ENCODE data around the gene FAM209A. TPM values are rescaled to one million over a fixed set of nuclear protein-coding genes. Genes with fewer than 3 reads are reported as not detected.

The FAM209A gene
- total and polyA plus RNA-seq, 10 donors: 0.59 to 4.3 (median 2.0) TPM; not detected in 1

- H3K36me3 ChIP-seq: peaks cover 6 to 92% (median 82%) of the 10 kb centered on the region in 6 donors
- WGBS, 5 donors: 89 to 95% (median 92%) methylated on average over 8 of the region's 8 CpGs
- H3K27ac ChIP-seq: no peak overlapping the region
- DNase-seq: peak; percentile 31
- no peaks in the 10 kb centered on the region for H3K4me1 ChIP-seq
- intact Hi-C loops (cut with DNase I; ENCODE audit: low total_unique reads): no loop called here
- H3K9me3 ChIP-seq: peaks cover 8 to 49% (median 45%) of the 10 kb centered on the region in 8 donors
- TF ChIP-seq CTCF (IDR thresholded peaks at IDR 0.05 in 8 of 11, conservative IDR thresholded peaks at IDR 0.05 in 3 of 11) (no peak), POLR2A (IDR thresholded peaks at IDR 0.05) (no peak), POLR2AphosphoS5 (IDR thresholded peaks at IDR 0.05) (no peak)
- no peak overlapping the region for H3K4me3 ChIP-seq
- no peaks in the 10 kb centered on the region for H3K27me3 ChIP-seq (replicated peaks in 1 of 7)
Measured at GRCh38 chr20:56517641-56518040, 6.9 kb upstream of the FAM209A start.

- intact Hi-C loops (cut with DNase I; ENCODE audit: low total_unique reads): no loop called here
- 97 to 100% (median 99%) methylated on average over 12 to 14 of the region's 14 CpGs for WGBS, 5 donors
- Histone ChIP-seq H3K36me3 (peaks cover 6 to 87% (median 77%) of the 10 kb centered on the region in 6 donors), H3K9me3 (peaks cover 8 to 49% (median 45%) of the 10 kb centered on the region in 8 donors), H3K27me3 (replicated peaks in 1 of 7) (no peaks in the 10 kb centered on the region), H3K4me3 (no peak overlapping the region), H3K27ac (no peak overlapping the region), H3K4me1 (no peaks in the 10 kb centered on the region)
- TF ChIP-seq POLR2AphosphoS5 (IDR thresholded peaks at IDR 0.05) (peak in 1 of 3 donors; percentile 15), CTCF (IDR thresholded peaks at IDR 0.05 in 8 of 11, conservative IDR thresholded peaks at IDR 0.05 in 3 of 11) (no peak), POLR2A (IDR thresholded peaks at IDR 0.05) (no peak)
- peak; percentile 46 for DNase-seq
Measured at GRCh38 chr20:56518126-56518525, 6.4 kb upstream of the FAM209A start.

- Histone ChIP-seq H3K27ac (no peak overlapping the region), H3K4me1 (no peaks in the 10 kb centered on the region), H3K9me3 (peaks cover 8 to 49% (median 45%) of the 10 kb centered on the region in 8 donors), H3K4me3 (no peak overlapping the region), H3K27me3 (replicated peaks in 1 of 7) (no peaks in the 10 kb centered on the region), H3K36me3 (peaks cover 6 to 80% (median 70%) of the 10 kb centered on the region in 6 donors)
- no peak for TF ChIP-seq CTCF (IDR thresholded peaks at IDR 0.05 in 8 of 11, conservative IDR thresholded peaks at IDR 0.05 in 3 of 11)
- TF ChIP-seq POLR2A (IDR thresholded peaks at IDR 0.05): no peak
- intact Hi-C loops (cut with DNase I; ENCODE audit: low total_unique reads): no loop called here
- 94 to 98% (median 97%) methylated on average over 10 of the region's 10 CpGs for WGBS, 5 donors
- peak; percentile 27 for DNase-seq
Measured at GRCh38 chr20:56518721-56519398, 5.7 kb upstream of the FAM209A start.

GRCh38 chr20:56519551-56519950 is 5.0 kb upstream of the FAM209A start:
- H3K4me3 ChIP-seq: no peak overlapping the region
- TF ChIP-seq CTCF (IDR thresholded peaks at IDR 0.05 in 8 of 11, conservative IDR thresholded peaks at IDR 0.05 in 3 of 11) (no peak), POLR2A (IDR thresholded peaks at IDR 0.05) (no peak), POLR2AphosphoS5 (IDR thresholded peaks at IDR 0.05) (no peak)
- H3K36me3 ChIP-seq: peaks cover 6 to 73% (median 63%) of the 10 kb centered on the region in 6 donors
- no peaks in the 10 kb centered on the region for H3K27me3 ChIP-seq (replicated peaks in 1 of 7)
- no peak overlapping the region for H3K27ac ChIP-seq
- WGBS, 5 donors: 97 to 99% (median 98%) methylated on average over 10 of the region's 10 CpGs
- no peaks in the 10 kb centered on the region for H3K4me1 ChIP-seq
- peaks cover 8 to 49% (median 45%) of the 10 kb centered on the region in 8 donors for H3K9me3 ChIP-seq
- peak; percentile 41 for DNase-seq
- intact Hi-C loops (cut with DNase I; ENCODE audit: low total_unique reads): no loop called here
